Ascending aorta (tissue), 2 donors: ENCODE data around the gene ADAP1. TPM values are rescaled to one million over a fixed set of nuclear protein-coding genes. Genes with fewer than 3 reads are reported as not detected.

ENCODE experiments used
- DNase-seq, 2 donors: peaks; one replicate each; pipeline ENCODE4 v3.0.0-alpha.2; 2019; ENCODE audit warnings: low spot score in 2 of 2
- H3K27ac ChIP-seq, 2 donors: fragments of 200-600 bp; sonication (generic); one replicate each; pipeline ENCODE4 v1.5.1; 2016 to 2017; ENCODE audit warnings: mild to moderate bottlenecking in 1 of 2
- H3K27me3 ChIP-seq: fragments of 200-600 bp; sonication (generic); one replicate; pipeline ENCODE4 v1.5.1; 2017
- H3K36me3 ChIP-seq, 2 donors: fragments of 200-600 bp; sonication (generic); one replicate each; pipeline ENCODE4 v1.5.1; 2016
- H3K4me1 ChIP-seq, 2 donors: fragments of 200-600 bp; sonication (generic); one replicate each; pipeline ENCODE4 v1.5.1; 2016 to 2017; ENCODE audit warnings: mild to moderate bottlenecking in 1 of 2
- H3K4me3 ChIP-seq, 2 donors: fragments of 200-600 bp; sonication (generic); one replicate each; pipeline ENCODE4 v1.5.1; 2016 to 2017; ENCODE audit warnings: mild to moderate bottlenecking in 1 of 2
- H3K9me3 ChIP-seq, 2 donors: fragments of 200-600 bp; sonication (generic); one replicate each; pipeline ENCODE4 v1.5.1; 2016
- CTCF ChIP-seq, 3 experiments: fragments of 200-600 bp in 2 of 3; fragments of 450-650 bp in 1 of 3; sonication (generic) in 2 of 3; IDR thresholded peaks; one replicate each; pipeline ENCODE4 v1.5.1; 2016 to 2019; ENCODE audit warnings: antibody characterized with exemption in 3 of 3, mild to moderate bottlenecking in 1 of 3, moderate library complexity in 1 of 3
- intact Hi-C: fragments of 100-400 bp; cut with DNase I; formaldehyde crosslinking; loops from one replicate; pipeline ENCODE4 v1.15.1; 2023
- total RNA-seq: library from RNA; depleted of rRNA; stranded (reverse); fragments of >200 nt; gene quantifications from one replicate; pipeline ENCODE4 v1.1.0, GENCODE V29; 2016

The ADAP1 gene
- total RNA-seq, 1 donor from 2014 or later = 44.5 TPM

- no peaks in the 10 kb centered on the region for H3K9me3 ChIP-seq
- no peak overlapping the region for H3K4me3 ChIP-seq
- no peak overlapping the region for H3K27ac ChIP-seq
- no peaks in the 10 kb centered on the region for H3K27me3 ChIP-seq
- peaks cover 0 to 2% of the 10 kb centered on the region in 2 donors for H3K36me3 ChIP-seq
- DNase-seq = peak; percentile 6 to 58
- peaks cover 3% of the 10 kb centered on the region in 2 donors for H3K4me1 ChIP-seq
- intact Hi-C loops = no loop called here
- no peak for TF ChIP-seq CTCF (IDR thresholded peaks at IDR 0.05)
Observed at GRCh38 chr7:921071-921461, 33.4 kb downstream of the ADAP1 start.

- peak; percentile 4 to 62 for DNase-seq
- intact Hi-C loops = no loop called here
Observed at GRCh38 chr7:920351-921070, 34.0 kb downstream of the ADAP1 start.

GRCh38 chr7:919924-920341 lies 34.5 kb downstream of the ADAP1 start:
- Histone ChIP-seq H3K9me3 (no peaks in the 10 kb centered on the region), H3K27ac (no peak overlapping the region), H3K4me3 (no peak overlapping the region), H3K27me3 (no peaks in the 10 kb centered on the region), H3K4me1 (peaks cover 3% of the 10 kb centered on the region in 2 donors), H3K36me3 (peaks cover 0 to 2% of the 10 kb centered on the region in 2 donors)
- TF ChIP-seq CTCF (IDR thresholded peaks at IDR 0.05) = no peak
- peak; percentile 1 to 52 for DNase-seq
- intact Hi-C loops = no loop called here

More at GRCh38 chr7:920351-921070, 34.0 kb downstream of the ADAP1 start:
- Histone ChIP-seq H3K9me3 (no peaks in the 10 kb centered on the region), H3K27ac (no peak overlapping the region), H3K36me3 (peaks cover 0 to 2% of the 10 kb centered on the region in 2 donors), H3K4me1 (peaks cover 3% of the 10 kb centered on the region in 2 donors), H3K4me3 (no peak overlapping the region), H3K27me3 (no peaks in the 10 kb centered on the region)
- no peak for TF ChIP-seq CTCF (IDR thresholded peaks at IDR 0.05)

GRCh38 chr7:919114-919442 lies 35.4 kb downstream of the ADAP1 start:
- Histone ChIP-seq H3K4me3 (no peak overlapping the region), H3K4me1 (no peaks in the 10 kb centered on the region), H3K27me3 (no peaks in the 10 kb centered on the region), H3K36me3 (peaks cover 0 to 2% of the 10 kb centered on the region in 2 donors), H3K9me3 (no peaks in the 10 kb centered on the region), H3K27ac (no peak overlapping the region)
- no peak for DNase-seq
- no peak for TF ChIP-seq CTCF (IDR thresholded peaks at IDR 0.05)
- intact Hi-C loops = no loop called here

GRCh38 chr7:918441-919113 lies 35.9 kb downstream of the ADAP1 start:
- DNase-seq = peak; percentile 4 to 55
- Histone ChIP-seq H3K27me3 (no peaks in the 10 kb centered on the region), H3K4me3 (no peak overlapping the region), H3K27ac (no peak overlapping the region), H3K9me3 (no peaks in the 10 kb centered on the region), H3K4me1 (no peaks in the 10 kb centered on the region), H3K36me3 (peaks cover 0 to 2% of the 10 kb centered on the region in 2 donors)
- TF ChIP-seq CTCF (IDR thresholded peaks at IDR 0.05) = no peak
- intact Hi-C loops = no loop called here
